Measurements from ENCODE around the gene MVP.
A peak's percentile ranks its signal among the peaks of the same experiment; 100 is the strongest.

Gene MVP

DNA sequence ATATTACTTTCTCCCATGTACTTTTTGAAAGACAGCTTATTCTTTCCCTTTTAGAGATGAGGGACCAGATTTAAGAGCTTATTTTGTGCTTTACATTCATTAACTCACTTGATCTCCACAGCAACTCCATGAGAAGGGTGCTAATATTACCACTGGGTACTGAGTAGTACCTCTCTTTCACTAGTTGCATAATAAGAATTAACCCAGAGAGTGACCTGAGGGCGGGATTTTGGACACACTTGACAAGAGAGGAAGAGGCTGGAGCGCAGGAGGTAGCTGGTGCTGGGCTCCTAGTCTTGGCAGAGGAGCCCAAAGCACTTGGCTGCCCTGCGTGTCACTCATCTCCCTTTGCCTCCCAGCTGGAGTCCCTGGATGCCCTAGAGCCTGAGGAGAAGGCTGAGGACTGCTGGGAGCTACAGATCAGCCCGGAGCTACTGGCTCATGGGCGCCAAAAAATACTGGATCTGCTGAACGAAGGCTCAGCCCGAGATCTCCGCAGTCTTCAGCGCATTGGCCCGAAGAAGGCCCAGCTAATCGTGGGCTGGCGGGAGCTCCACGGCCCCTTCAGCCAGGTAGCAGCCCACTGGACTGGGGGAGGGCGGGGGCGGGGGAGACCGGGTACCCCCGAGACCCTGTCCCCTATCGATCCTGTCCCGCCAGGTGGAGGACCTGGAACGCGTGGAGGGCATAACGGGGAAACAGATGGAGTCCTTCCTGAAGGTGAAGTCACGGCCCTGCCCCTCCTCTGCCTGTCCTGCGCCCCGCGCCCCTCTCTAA lies 15.6 kb upstream of the MVP start:
- no peak for DNase-seq (ENCODE audit: low read depth)

DNA sequence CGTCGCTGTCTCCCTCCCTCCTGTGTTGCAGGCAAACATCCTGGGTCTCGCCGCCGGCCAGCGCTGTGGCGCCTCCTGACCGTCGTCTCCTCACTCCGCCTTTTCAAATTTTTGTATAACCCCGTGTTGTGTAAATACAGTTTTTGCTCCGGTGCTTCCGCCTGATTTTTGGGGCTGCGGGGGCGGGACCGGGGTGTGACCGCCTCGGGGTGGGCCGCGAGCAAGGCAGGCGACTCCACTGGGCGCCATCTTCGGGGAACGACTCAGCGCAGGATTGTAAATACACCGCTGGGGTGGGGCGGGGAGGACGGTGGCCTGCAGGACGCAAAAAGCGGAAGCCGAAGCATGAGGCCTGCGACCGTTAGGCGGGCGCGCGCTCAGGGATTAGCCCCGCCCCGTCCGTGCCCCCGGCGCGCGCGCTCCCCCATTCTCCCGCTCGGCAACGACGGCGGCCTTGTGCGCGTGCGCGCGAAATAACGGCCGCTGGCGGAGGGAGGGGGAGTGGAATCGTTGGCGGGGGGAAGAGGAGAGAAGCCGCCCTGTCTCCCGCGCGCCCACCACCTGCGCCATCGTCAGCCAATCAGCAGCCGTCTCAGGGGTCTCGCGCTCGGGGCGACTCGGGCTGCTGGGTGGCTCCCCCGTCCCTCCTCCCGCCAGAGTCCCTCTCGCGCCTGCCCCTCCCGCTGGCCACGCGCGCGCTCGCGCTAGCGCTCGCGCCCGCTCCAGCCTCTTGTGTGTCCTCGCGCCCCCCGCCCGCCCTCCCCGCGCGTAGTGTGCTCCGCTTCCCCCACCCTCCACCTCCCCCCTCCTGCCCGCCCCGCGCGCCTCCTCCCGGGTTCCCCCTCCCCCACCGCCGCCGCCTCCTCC lies 14.8 kb upstream of the MVP start:
- DNase-seq (ENCODE audit: low read depth): peak; percentile 90

DNA sequence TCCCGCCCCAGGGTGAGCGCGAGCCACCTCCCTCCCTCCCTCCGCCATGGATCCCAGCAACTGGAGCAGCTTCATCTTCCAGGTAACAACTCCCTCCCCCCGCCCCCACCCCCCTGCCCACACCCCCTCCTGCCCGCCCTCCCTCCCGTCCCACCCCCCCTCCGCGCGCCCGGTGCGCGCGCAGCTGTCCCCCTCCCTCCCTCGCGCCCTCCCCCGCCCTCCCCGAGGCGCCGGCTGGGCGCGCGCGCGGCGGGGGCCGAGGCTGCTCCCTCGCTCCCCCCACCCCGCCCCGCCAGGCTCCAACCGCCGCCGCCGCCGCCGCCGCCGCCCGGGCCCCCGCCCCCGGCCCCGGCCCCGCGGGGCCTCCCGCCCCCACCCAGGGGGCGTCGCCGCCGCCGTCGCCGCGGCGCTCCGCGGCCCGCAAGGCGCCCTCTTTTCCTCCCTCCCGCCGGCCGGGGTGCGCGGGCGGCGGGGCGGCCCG lies 14.1 kb upstream of the MVP start, which contains the start of gene MAZ:
Gene MAZ, plus strand, starts transcription at position 431 of the 481 bp plus-strand sequence. CDS start 173 bp downstream, outside the sequence.
- DNase-seq (ENCODE audit: low read depth): peak; percentile 87

DNA sequence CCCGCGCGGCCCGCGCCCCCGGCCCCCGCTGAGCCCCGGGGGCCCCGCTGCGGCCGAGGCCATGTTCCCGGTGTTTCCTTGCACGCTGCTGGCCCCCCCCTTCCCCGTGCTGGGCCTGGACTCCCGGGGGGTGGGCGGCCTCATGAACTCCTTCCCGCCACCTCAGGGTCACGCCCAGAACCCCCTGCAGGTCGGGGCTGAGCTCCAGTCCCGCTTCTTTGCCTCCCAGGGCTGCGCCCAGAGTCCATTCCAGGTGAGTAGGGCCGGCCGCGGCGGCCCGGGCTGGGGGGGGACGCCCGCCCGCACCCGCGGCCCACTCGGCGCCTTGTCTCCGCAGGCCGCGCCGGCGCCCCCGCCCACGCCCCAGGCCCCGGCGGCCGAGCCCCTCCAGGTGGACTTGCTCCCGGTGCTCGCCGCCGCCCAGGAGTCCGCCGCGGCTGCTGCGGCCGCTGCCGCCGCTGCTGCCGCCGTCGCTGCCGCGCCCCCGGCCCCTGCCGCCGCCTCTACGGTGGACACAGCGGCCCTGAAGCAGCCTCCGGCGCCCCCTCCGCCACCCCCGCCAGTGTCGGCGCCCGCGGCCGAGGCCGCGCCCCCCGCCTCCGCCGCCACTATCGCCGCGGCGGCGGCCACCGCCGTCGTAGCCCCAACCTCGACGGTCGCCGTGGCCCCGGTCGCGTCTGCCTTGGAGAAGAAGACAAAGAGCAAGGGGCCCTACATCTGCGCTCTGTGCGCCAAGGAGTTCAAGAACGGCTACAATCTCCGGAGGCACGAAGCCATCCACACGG lies 13.4 kb upstream of the MVP start:
- no peak for DNase-seq (ENCODE audit: low read depth)

DNA sequence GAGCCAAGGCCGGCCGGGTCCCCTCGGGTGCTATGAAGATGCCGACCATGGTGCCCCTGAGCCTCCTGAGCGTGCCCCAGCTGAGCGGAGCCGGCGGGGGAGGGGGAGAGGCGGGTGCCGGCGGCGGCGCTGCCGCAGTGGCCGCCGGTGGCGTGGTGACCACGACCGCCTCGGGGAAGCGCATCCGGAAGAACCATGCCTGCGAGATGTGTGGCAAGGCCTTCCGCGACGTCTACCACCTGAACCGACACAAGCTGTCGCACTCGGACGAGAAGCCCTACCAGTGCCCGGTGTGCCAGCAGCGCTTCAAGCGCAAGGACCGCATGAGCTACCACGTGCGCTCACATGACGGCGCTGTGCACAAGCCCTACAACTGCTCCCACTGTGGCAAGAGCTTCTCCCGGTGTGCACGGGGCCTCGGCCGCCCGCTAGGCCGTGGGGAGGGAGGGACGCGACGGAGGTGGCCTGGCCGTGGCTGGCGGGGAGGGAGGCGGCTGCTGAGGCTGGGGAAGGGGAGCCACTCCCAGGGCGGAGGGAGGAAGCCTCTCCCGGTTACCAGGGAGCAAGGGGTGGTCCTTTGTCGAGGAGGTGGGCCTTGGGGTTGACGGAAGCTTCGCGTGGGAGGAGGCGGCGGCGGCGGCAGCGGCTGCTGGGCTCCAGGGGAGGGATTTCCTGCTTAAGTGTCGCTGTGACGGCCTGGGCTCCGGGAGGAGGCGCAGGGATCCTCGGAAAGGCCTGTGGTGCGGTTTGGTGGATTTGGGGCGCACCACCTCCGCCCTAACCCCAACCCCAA lies 12.6 kb upstream of the MVP start:
- DNase-seq (ENCODE audit: low read depth): peak; percentile 69

DNA sequence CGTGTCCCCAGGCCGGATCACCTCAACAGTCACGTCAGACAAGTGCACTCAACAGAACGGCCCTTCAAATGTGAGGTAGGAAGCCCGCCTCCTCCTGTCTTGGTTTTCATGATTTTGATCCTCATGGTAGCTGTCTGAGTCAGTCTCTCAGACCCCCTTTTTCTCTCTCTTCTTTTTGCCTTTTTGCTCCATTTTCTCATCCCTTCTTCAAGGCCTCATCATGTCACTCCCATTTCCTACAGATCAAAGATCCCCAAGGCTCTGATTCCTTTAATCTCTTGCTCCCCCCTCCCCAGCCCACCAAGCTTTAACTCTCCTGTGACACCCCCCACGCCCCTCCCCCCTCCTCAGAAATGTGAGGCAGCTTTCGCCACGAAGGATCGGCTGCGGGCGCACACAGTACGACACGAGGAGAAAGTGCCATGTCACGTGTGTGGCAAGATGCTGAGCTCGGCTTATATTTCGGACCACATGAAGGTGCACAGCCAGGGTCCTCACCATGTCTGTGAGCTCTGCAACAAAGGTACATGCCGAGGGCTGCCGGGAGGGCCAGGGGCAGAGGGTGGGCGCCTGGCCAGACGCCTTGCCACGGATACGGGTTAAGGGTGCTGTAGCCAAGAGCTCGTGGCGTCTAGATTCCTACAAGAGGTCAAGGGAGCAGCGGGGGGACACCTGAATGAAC lies 11.9 kb upstream of the MVP start:
- no peak for DNase-seq (ENCODE audit: low read depth)

DNA sequence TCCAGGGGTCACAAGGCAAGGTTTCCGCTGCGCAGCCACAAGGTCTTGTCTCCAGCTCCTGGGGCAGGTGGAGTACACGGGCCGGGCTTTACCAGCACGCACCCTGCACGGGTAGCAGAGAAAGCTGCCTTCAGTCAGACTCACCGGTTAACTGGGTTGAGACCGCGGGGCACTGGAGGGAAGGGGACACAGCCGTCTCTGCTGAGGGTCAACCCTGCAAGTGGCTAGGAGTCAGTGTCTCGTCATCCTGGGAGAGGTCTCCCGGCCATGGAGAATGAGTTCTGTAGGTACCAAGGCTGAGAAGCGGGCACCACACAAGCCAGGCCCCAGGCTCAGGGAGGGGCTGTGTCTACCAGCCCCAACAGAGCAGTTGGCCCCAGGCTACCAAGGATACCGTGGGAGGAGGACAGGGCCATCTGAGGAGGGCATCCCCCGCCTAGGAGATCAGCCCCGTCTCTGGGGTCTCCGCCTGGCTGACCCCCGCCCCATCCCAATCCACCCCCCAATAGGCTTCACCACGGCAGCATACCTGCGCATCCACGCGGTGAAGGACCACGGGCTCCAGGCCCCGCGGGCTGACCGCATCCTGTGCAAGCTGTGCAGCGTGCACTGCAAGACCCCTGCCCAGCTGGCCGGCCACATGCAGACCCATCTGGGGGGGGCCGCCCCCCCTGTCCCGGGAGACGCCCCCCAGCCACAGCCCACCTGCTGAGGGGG lies 11.1 kb upstream of the MVP start:
- DNase-seq (ENCODE audit: low read depth): no peak

DNA sequence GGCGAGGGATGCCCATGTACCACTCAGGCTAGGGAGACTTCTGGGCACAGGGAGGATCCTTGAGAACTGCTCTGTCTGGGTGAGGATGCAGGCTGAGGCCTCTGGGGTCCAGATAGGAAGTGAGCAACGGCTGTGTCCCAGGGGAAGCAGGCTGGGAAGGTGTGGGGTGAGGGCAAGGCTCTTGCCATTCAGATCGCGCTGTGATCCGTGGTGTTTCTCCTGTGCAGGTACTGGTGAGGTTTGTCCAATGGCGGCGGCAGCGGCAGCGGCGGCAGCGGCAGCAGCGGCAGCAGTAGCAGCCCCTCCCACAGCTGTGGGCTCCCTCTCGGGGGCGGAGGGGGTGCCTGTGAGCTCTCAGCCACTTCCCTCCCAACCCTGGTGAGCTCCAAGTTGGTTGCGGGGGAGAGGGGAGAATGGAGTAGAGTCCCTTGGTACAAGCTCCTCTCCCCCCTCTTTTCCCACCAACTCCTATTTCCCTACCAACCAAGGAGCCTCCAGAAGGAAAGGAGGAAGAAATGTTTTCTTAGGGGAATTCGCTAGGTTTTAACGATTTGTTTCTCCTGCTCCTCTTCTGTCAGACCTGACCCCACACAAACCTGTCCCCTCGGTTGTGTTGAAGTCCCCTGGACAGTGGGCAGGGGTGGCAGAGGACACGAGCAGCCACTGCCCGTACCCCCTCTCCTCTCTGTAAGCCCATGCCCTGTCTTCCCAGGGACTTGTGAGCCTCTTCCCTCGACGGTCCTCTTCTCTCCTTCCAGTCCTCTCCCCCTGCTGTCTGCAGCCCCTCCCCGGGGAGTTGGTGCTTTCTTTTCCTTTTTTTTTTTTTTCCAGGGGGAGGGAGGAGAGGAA lies 10.2 kb upstream of the MVP start:
- no peak for DNase-seq (ENCODE audit: low read depth)

DNA sequence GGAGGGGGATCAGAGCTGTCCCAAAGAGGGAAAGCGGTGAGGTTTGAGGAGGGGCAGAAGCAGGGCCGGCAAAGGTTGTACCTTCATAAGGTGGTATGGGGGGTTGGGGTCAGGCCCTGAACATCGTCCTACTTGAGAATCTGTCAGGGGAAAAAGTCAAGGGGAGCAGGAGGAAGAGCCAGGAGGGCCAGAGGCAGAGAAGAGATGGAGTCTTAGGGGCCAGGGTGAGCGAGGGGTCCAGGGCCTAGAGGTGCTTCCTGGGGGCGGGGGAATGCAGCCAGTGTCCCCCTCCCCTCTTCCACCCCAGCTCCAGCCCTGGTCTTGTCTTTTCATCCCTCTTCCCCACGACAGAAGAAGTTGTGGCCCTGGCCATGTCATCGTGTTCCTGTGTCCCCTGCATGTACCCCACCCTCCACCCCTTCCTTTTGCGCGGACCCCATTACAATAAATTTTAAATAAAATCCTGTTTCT lies 9.5 kb upstream of the MVP start:
- DNase-seq (ENCODE audit: low read depth): no peak

DNA sequence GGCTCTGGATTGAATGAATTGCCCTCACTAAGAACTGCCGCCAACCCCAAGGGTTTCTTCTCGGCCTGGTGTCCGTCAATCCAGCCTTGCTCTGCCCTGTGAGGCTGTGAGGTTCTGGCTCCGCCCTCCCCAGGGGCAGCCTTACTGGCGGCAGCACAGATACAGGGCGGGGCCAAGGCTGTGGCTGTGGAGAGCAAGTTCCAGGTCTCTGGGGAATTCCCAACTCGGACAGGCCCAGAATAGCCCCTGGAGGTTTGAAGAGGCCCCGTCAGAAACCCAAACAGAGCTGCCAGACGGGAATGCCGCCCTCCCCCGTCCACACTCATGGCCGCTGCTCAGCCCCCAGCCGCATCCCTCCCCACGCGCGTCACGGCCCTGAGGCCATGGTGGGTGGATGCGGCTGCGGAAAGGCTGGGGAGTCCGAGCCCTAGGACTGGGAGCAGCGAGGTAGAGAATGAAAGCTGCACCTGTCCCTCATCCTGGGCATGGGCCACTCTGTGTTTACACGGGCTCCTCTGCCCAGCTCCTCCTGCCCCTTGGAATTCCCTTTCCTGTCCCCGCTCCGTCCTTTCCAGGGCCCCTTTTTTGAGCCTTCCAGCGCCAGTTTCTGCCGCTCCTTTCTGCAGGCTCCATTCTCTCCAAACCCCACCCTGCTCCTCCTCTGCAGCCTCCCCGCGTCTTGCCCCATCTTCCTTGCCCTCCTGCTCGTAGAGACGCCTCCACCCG lies 8.9 kb upstream of the MVP start:
- peak; percentile 82 for DNase-seq (ENCODE audit: low read depth)

DNA sequence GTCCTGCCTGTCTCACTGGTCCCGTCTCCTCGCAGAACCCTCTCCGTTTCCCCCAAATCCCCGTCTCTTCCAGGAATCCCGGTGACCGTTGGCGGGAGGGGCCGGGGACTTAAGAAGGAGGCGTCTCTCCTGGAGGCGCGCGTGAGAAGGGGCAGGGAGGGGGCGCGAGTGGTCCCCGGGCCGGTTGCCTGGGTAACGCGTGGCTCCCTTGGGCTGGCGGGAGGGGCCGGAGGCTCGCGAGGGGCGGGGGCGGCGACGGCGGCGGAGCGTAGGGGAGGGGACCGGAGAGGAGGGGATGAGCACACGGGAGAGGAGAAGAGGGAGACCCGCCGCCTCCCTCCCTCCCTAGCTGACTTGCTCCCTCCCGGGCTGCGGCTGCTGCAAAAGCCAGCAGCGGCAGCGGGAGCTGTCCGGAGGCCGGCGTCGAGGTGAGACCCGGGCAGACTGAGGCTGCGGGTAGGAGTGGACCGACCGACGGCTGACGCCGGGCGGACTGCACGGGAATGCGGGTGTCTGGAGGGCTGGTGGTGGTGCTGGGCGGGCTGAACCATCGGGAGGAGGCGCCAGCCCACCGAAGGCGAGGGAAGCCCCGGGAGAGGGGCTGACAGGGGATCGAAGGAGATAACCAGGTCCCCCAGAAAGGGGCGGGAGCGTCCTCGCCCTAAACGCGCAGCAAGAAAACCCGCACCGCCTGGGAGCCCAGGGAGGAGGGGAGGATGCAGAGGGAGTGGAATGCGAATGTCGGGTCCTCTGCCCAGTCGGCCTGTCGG lies 8.2 kb upstream of the MVP start, which contains the start of gene PRRT2:
Gene PRRT2, plus strand, starts transcription at position 298 of the 770 bp plus-strand sequence. CDS start 862 bp downstream, outside the sequence.
- no peak for DNase-seq (ENCODE audit: low read depth)

DNA sequence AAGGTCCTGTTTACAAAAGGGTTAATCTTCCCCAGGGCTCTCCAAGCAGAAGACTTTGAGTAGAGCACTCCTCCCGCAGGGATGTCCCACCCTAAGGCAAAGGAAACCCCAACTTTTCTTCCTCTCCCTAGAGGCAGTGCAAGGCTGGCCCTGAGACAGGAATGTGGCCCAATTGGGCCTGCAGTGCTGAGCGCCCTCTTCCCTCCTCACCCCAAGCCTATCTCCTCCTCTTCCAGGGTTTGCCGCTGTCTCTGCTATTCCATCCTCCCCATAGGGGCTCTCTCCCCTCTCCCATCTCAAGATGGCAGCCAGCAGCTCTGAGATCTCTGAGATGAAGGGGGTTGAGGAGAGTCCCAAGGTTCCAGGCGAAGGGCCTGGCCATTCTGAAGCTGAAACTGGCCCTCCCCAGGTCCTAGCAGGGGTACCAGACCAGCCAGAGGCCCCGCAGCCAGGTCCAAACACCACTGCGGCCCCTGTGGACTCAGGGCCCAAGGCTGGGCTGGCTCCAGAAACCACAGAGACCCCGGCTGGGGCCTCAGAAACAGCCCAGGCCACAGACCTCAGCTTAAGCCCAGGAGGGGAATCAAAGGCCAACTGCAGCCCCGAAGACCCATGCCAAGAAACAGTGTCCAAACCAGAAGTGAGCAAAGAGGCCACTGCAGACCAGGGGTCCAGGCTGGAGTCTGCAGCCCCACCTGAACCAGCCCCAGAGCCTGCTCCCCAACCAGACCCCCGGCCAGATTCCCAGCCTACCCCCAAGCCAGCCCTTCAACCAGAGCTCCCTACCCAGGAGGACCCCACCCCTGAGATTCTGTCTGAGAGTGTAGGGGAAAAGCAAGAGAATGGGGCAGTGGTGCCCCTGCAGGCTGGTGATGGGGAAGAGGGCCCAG lies 7.3 kb upstream of the MVP start:
- DNase-seq (ENCODE audit: low read depth): no peak

DNA sequence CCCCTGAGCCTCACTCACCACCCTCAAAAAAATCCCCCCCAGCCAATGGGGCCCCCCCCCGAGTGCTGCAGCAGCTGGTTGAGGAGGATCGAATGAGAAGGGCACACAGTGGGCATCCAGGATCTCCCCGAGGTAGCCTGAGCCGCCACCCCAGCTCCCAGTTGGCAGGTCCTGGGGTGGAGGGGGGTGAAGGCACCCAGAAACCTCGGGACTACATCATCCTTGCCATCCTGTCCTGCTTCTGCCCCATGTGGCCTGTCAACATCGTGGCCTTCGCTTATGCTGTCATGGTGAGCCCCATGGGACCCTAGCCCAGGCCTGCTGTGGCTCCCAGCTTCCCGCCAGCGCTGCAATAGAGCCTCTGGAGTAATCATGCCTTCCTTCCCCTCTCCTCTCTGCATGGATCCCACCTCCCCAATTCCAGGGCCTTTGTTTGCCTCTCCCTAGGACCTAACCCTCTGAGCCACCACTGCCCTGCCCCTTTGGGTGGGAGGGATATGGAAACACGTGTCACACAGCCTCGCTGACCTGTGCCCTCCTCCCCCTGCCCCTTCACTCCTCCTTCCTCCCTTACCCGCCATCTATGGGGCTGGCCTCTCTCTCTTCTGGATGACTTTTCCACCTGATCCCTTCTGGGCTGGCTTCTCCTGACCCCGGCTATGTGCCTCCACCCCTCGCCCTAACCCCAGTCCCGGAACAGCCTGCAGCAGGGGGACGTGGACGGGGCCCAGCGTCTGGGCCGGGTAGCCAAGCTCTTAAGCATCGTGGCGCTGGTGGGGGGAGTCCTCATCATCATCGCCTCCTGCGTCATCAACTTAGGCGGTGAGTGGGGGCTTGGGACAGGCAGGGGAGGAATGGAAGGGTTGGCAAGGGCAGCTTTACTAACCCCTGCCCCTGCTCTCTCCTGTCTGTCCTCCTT lies 6.4 kb upstream of the MVP start:
- DNase-seq (ENCODE audit: low read depth): no peak

DNA sequence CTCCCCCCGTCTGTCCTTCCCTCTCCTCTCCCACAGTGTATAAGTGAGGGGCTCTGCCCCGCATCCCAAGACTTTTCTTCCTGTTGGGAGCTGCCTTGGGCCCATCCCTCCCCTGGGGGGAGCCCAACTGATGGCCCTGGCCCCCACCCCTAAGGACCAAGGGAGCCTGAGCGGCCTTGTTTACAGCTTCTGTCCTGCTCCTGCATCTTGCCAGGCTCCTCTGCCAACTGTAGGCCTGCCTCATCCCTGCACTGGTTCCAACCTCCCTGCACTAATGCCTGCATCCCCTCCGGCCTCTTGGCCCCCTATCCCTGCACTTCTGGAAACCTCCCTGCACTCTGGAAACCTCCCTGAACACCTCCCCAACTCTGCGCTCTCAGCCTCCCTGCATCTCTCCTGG lies 5.7 kb upstream of the MVP start:
- no peak for DNase-seq (ENCODE audit: low read depth)

DNA sequence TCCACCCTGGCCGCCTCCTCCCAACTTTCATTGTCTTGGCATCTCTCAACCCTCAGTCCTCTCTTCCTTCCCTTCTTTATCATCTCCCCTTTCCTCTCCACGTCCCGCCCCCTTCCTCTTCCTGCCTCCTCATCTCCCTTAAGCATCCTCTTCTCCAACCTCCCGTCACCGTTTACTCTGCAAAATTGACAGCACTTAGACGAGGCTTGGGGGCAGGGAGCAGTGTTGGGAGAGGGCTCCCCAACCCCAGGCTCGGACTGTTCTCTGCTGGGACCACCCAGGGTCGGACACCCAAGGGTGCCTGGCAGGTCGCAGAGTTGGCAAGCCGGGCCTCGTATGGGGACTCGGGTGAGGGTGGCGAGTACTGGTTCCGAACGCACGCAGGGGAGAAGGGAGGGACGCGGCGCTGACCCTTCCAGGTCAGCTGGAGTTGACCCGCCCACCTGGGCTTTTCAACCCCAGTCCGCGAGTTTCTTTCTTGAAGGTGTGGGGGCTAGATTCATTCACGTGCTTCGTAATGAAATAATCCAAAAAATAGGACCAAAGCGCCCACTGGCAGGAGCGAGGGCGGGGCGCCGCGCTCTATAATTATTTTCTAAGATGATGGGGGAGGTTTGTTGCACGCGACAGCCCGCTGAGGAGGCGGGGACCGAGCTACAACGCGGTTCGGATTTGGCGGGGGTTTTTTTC lies 5.1 kb upstream of the MVP start:
- DNase-seq (ENCODE audit: low read depth): no peak
